ENCODE measurements around the gene IFNA13.

The IFNA13 gene

GRCh38 chr9:21367957-21368356 lies at the start of gene IFNA13:
TSS of gene IFNA13 (minus strand) at chr9:21368057. CDS start at chr9:21368010, 47 bp downstream.
- no peaks in the 10 kb centered on the region for H3K27me3 ChIP-seq (ENCODE audit: low read depth, low read length)
- no peaks in the 10 kb centered on the region for H3K9me3 ChIP-seq (ENCODE audit: control insufficient read depth in 1 of 2, low read length in 2 of 2)
- no peaks in the 10 kb centered on the region for H3K4me1 ChIP-seq (ENCODE audit: control insufficient read depth in 1 of 2, insufficient read depth in 2 of 2, low read length in 2 of 2)
- H3K36me3 ChIP-seq (ENCODE audit: control insufficient read depth in 1 of 2, insufficient read depth in 2 of 2, low read length in 2 of 2) = no peaks in the 10 kb centered on the region
- H3K27ac ChIP-seq (ENCODE audit: low read length) = no peak within 1 kb of the TSS
- no peak within 1 kb of the TSS for H3K4me3 ChIP-seq (ENCODE audit: low read depth in 1 of 2, low read length in 2 of 2)

DNA sequence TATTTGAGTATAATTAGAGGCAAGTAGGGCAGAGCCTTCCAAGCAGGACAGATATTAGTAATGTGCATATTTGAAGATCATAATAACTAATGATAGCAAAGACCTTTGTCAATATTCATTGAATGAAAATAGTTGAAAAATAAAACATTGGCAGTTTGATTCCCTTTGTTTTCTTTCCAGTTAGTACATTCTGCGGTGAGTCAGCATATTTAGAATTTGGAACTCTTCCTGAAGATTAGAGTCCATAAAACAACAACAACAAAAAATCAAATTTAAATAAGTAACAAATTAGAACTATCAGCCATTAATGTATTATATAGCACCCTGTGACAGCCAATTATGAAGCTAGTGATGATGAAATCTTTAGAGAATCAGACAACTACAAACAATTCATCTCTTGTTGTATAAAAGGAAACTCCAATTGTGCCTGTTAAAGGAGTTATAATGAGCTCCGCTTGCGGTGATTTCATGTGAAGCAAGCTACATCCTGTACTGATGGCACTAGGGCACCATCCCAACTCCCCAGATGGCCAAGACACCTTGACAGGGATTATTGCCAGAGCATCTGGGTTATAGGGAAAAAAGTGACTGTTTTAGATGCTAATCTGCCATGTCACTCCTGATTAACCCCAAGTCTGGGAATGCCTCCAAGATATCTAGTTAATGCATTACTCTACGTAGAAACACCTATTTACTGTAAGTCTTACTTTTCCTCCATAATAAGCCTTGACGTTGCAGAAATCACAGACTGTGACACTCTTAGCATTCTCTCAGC lies 47.8 kb upstream of the IFNA13 start:
- Histone ChIP-seq H3K9me3 (ENCODE audit: control insufficient read depth in 1 of 2, low read length in 2 of 2) (no peaks in the 10 kb centered on the region), H3K27ac (ENCODE audit: low read length) (no peak overlapping the region), H3K27me3 (ENCODE audit: low read depth, low read length) (no peaks in the 10 kb centered on the region), H3K4me3 (ENCODE audit: low read depth in 1 of 2, low read length in 2 of 2) (no peak overlapping the region), H3K4me1 (ENCODE audit: control insufficient read depth in 1 of 2, insufficient read depth in 2 of 2, low read length in 2 of 2) (no peaks in the 10 kb centered on the region), H3K36me3 (ENCODE audit: control insufficient read depth in 1 of 2, insufficient read depth in 2 of 2, low read length in 2 of 2) (no peaks in the 10 kb centered on the region)

DNA sequence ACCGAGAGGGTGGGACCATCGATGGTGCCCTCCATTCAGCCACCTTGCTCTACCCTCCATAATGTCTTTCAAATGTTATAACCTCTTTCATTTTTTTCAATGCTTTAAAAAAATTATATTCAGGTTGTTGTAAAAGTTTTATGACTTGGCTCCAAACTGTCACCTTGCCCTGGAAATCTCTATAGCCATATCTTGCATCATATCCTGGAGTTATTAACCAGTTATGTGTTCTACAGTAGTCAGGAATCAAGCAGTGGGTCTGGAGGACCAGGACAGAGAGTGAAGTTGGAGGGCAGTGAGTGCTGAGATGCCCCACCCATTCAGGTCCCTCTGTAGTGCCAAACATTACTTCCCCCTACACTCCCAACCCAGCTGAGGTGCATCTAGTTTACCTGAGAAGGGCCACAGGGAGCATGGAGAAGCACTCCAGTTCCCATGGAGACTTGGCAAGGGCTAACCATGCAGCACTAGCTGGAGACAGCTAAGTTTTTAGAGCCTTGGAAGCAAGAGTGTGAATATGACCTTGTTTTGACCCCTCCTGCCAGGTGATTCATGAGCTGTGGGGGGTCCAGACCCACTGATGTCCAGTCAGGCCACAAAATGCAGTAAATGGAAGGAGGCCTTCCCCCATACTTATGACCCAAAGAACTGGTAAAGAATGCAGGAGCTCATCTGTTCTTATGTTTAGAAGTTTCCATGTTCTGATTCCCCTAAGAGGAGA lies 46.5 kb upstream of the IFNA13 start:
- Histone ChIP-seq H3K27me3 (ENCODE audit: low read depth, low read length) (no peaks in the 10 kb centered on the region), H3K4me3 (ENCODE audit: low read depth in 1 of 2, low read length in 2 of 2) (no peak overlapping the region), H3K27ac (ENCODE audit: low read length) (no peak overlapping the region), H3K36me3 (ENCODE audit: control insufficient read depth in 1 of 2, insufficient read depth in 2 of 2, low read length in 2 of 2) (no peaks in the 10 kb centered on the region), H3K4me1 (ENCODE audit: control insufficient read depth in 1 of 2, insufficient read depth in 2 of 2, low read length in 2 of 2) (no peaks in the 10 kb centered on the region), H3K9me3 (ENCODE audit: control insufficient read depth in 1 of 2, low read length in 2 of 2) (no peaks in the 10 kb centered on the region)

DNA sequence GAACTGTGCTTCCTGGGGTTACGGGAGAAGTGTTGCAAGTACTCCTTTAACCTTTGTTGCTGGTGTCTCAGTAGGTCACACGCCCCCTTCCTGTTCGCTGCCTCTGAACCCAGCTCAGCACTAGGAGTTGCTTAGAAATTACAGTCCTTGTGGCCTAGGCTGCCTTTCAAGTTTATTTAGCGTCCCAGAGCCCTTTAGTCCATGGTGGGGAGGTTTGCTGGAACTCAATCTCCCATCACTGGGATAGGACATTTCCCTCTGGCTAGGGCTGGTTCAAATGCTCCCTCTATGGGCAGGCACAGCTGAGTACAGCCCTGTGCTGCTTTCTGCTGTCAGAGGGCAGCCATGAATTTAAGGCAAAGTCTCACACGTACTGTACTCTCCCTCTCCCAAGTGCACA lies 45.8 kb upstream of the IFNA13 start:
- H3K9me3 ChIP-seq (ENCODE audit: control insufficient read depth in 1 of 2, low read length in 2 of 2) = no peaks in the 10 kb centered on the region
- no peaks in the 10 kb centered on the region for H3K36me3 ChIP-seq (ENCODE audit: control insufficient read depth in 1 of 2, insufficient read depth in 2 of 2, low read length in 2 of 2)
- no peak overlapping the region for H3K4me3 ChIP-seq (ENCODE audit: low read depth in 1 of 2, low read length in 2 of 2)
- H3K27ac ChIP-seq (ENCODE audit: low read length) = no peak overlapping the region
- H3K27me3 ChIP-seq (ENCODE audit: low read depth, low read length) = no peaks in the 10 kb centered on the region
- no peaks in the 10 kb centered on the region for H3K4me1 ChIP-seq (ENCODE audit: control insufficient read depth in 1 of 2, insufficient read depth in 2 of 2, low read length in 2 of 2)

- Histone ChIP-seq H3K4me3 (ENCODE audit: low read depth in 1 of 2, low read length in 2 of 2) (no peak overlapping the region), H3K36me3 (ENCODE audit: control insufficient read depth in 1 of 2, insufficient read depth in 2 of 2, low read length in 2 of 2) (no peaks in the 10 kb centered on the region), H3K9me3 (ENCODE audit: control insufficient read depth in 1 of 2, low read length in 2 of 2) (no peaks in the 10 kb centered on the region)
These were observed 45.3 kb upstream of the IFNA13 start for GRCh38 chr9:21413151-21413550.

DNA sequence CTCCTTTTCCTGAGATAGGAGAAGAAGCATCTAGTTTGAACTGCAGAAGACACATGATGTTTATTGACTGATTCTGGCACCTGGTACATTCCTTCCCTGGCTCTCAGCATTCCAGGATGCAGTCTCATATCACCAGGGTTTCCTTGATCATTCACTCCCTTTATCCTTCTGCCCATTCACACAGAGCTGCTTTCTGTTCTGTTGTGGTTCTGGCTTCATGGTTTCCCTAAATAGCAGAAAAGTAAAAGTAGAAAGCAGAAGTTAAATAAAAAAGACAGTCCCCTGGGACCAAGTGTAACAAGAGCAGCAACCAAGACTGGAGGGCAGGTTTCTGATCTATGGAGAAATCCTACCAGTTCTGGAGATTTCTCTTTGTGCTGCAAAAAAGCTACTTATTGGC lies 44.2 kb upstream of the IFNA13 start:
- H3K4me1 ChIP-seq (ENCODE audit: control insufficient read depth in 1 of 2, insufficient read depth in 2 of 2, low read length in 2 of 2) = no peaks in the 10 kb centered on the region
- H3K27me3 ChIP-seq (ENCODE audit: low read depth, low read length) = no peaks in the 10 kb centered on the region
- H3K9me3 ChIP-seq (ENCODE audit: control insufficient read depth in 1 of 2, low read length in 2 of 2) = no peaks in the 10 kb centered on the region
- no peak overlapping the region for H3K27ac ChIP-seq (ENCODE audit: low read length)
- no peaks in the 10 kb centered on the region for H3K36me3 ChIP-seq (ENCODE audit: control insufficient read depth in 1 of 2, insufficient read depth in 2 of 2, low read length in 2 of 2)
- H3K4me3 ChIP-seq (ENCODE audit: low read depth in 1 of 2, low read length in 2 of 2) = no peak overlapping the region

More at GRCh38 chr9:21413151-21413550, 45.3 kb upstream of the IFNA13 start:
- Histone ChIP-seq H3K27me3 (ENCODE audit: low read depth, low read length) (no peaks in the 10 kb centered on the region), H3K4me1 (ENCODE audit: control insufficient read depth in 1 of 2, insufficient read depth in 2 of 2, low read length in 2 of 2) (no peaks in the 10 kb centered on the region), H3K27ac (ENCODE audit: low read length) (no peak overlapping the region)

- no peak within 1 kb of the TSS for H3K27ac ChIP-seq (ENCODE audit: low read length)
- no peak within 1 kb of the TSS for H3K4me3 ChIP-seq (ENCODE audit: low read depth in 1 of 2, low read length in 2 of 2)
- no peaks in the 10 kb centered on the region for H3K9me3 ChIP-seq (ENCODE audit: control insufficient read depth in 1 of 2, low read length in 2 of 2)
- H3K4me1 ChIP-seq (ENCODE audit: control insufficient read depth in 1 of 2, insufficient read depth in 2 of 2, low read length in 2 of 2) = no peaks in the 10 kb centered on the region
- H3K27me3 ChIP-seq (ENCODE audit: low read depth, low read length) = no peaks in the 10 kb centered on the region
- no peaks in the 10 kb centered on the region for H3K36me3 ChIP-seq (ENCODE audit: control insufficient read depth in 1 of 2, insufficient read depth in 2 of 2, low read length in 2 of 2)
These were observed 41.0 kb upstream of the IFNA13 start, which contains the start of gene IFNA8 for GRCh38 chr9:21408817-21409216. TSS of gene IFNA8 (plus strand) at chr9:21409117. CDS start at chr9:21409177, 60 bp downstream.

DNA sequence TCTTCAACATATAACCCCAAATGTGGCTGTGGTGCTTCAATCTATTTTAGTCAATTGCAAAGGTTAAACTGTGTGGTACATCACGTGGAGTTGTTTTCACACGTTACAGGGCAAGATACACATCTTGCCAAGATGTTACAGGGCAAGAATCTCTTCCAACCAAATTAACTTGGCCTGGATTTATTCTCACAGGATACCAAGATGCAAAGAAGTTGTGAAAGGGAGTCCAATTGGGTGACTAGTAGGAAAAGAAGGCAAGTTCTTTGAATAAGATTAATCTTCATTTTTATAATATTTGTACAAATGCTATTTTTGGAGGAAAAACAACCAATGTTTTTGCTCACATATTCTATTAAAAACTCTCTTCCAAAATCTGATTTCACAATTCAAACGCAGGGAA lies 36.3 kb upstream of the IFNA13 start:
- no peak overlapping the region for H3K27ac ChIP-seq (ENCODE audit: low read length)
- no peaks in the 10 kb centered on the region for H3K9me3 ChIP-seq (ENCODE audit: control insufficient read depth in 1 of 2, low read length in 2 of 2)
- no peaks in the 10 kb centered on the region for H3K36me3 ChIP-seq (ENCODE audit: control insufficient read depth in 1 of 2, insufficient read depth in 2 of 2, low read length in 2 of 2)
- H3K4me1 ChIP-seq (ENCODE audit: control insufficient read depth in 1 of 2, insufficient read depth in 2 of 2, low read length in 2 of 2) = peaks cover 0 to 13% of the 10 kb centered on the region in 2 donors
- H3K4me3 ChIP-seq (ENCODE audit: low read depth in 1 of 2, low read length in 2 of 2) = no peak overlapping the region
- H3K27me3 ChIP-seq (ENCODE audit: low read depth, low read length) = peaks cover 6% of the 10 kb centered on the region

DNA sequence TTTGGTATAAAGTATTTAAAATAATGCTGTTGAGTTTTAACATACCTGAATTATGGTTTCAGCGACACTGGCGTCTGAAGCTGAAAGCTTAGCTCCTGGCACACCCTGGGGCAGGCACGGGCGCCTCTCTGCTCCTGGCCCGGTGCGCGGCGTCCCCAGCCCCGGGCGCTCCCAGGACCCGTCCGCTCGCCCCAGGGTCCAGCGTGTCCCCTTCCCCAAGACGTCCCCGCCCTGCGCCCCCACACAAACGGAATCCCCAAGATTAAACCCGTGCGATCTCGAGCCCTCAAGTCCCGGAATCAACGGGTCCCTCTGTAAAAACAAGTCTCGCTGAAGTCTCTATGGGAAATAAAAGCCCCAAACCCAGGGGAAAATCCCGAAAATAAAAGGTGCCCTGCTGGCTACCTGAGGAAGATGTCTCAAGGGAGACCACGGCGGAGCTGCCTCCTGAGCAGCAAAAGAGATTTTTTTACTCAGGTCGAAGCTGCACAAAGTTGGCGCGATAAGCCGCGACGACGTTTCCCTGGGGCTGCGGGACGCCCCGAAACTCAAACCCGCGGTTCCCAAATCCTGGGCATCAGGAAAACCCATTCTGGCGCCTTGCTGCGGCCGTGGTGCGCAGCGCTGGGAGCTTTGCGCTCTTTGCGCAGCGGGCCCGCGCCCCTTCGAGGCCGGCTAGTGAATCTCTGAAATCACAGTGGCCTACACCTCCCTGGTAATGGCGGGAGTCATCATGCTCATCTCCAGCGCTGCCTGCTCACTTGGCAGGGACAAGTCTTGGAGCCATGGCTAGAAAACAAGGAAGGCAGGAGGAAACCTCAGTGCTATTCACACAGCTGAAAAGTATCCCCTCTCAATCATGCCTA lies 34.8 kb upstream of the IFNA13 start:
- H3K27me3 ChIP-seq (ENCODE audit: low read depth, low read length) = peaks cover 6% of the 10 kb centered on the region
- peak overlapping the region; percentile 33 to 67 for H3K4me3 ChIP-seq (ENCODE audit: low read depth in 1 of 2, low read length in 2 of 2)
- peaks cover 0 to 13% of the 10 kb centered on the region in 2 donors for H3K4me1 ChIP-seq (ENCODE audit: control insufficient read depth in 1 of 2, insufficient read depth in 2 of 2, low read length in 2 of 2)
- no peaks in the 10 kb centered on the region for H3K9me3 ChIP-seq (ENCODE audit: control insufficient read depth in 1 of 2, low read length in 2 of 2)
- H3K36me3 ChIP-seq (ENCODE audit: control insufficient read depth in 1 of 2, insufficient read depth in 2 of 2, low read length in 2 of 2) = no peaks in the 10 kb centered on the region
- no peak overlapping the region for H3K27ac ChIP-seq (ENCODE audit: low read length)

GRCh38 chr9:21399956-21400355 lies 32.1 kb upstream of the IFNA13 start:
- no peak overlapping the region for H3K4me3 ChIP-seq (ENCODE audit: low read depth in 1 of 2, low read length in 2 of 2)
- peaks cover 19% of the 10 kb centered on the region for H3K27me3 ChIP-seq (ENCODE audit: low read depth, low read length)
- H3K27ac ChIP-seq (ENCODE audit: low read length) = no peak overlapping the region
- no peaks in the 10 kb centered on the region for H3K36me3 ChIP-seq (ENCODE audit: control insufficient read depth in 1 of 2, insufficient read depth in 2 of 2, low read length in 2 of 2)
- H3K9me3 ChIP-seq (ENCODE audit: control insufficient read depth in 1 of 2, low read length in 2 of 2) = no peaks in the 10 kb centered on the region
- H3K4me1 ChIP-seq (ENCODE audit: control insufficient read depth in 1 of 2, insufficient read depth in 2 of 2, low read length in 2 of 2) = peaks cover 0 to 13% of the 10 kb centered on the region in 2 donors

DNA sequence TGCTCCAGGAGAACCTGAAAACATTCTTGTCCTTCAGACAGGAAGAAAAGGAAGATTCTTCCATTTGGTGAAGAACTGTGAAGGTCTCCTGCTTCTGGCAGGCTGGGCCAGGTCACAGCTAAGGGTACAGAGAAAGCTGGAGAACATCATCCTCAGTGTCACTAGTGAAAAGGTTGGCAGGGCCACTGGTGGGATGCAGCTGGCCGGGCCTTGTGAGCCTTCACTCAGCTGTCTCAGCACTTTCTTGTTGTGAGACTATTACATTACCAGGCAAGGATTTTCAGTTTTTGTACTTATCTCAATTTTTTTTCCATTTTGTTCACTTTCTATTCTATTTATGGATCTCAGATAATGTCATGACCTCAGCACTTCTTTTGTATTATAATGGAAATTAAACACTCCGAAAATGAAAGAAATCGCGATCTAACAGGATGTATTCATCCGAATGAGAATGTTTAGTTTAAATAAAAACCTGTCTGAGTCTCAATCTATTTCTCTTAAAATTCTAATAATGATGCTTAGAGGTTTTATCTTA lies 31.2 kb upstream of the IFNA13 start:
- H3K27ac ChIP-seq (ENCODE audit: low read length) = no peak overlapping the region
- H3K36me3 ChIP-seq (ENCODE audit: control insufficient read depth in 1 of 2, insufficient read depth in 2 of 2, low read length in 2 of 2) = no peaks in the 10 kb centered on the region
- H3K4me3 ChIP-seq (ENCODE audit: low read depth in 1 of 2, low read length in 2 of 2) = no peak overlapping the region
- peaks cover 20% of the 10 kb centered on the region for H3K27me3 ChIP-seq (ENCODE audit: low read depth, low read length)
- H3K9me3 ChIP-seq (ENCODE audit: control insufficient read depth in 1 of 2, low read length in 2 of 2) = no peaks in the 10 kb centered on the region
- H3K4me1 ChIP-seq (ENCODE audit: control insufficient read depth in 1 of 2, insufficient read depth in 2 of 2, low read length in 2 of 2) = peaks cover 0 to 13% of the 10 kb centered on the region in 2 donors
